GM19395 (cell line): ENCODE measurements around the gene NUP160.
"Not testable (repeated sequence)": the region's sequence is repeated elsewhere in the genome, so short reads cannot be mapped to it uniquely, and the experiment has no call there.

Experiments used
- ATAC-seq: cut with Tn5 transposase; IDR thresholded peaks from one replicate; pipeline ENCODE4 v1.9.1; 2021; ENCODE audit warnings: mild to moderate bottlenecking, moderate library complexity; ENCODE audit not compliant: unreplicated experiment

Gene NUP160

GRCh38 chr11:47791774-47792430 is 56.2 kb downstream of the NUP160 start:
- no peak for ATAC-seq

DNA sequence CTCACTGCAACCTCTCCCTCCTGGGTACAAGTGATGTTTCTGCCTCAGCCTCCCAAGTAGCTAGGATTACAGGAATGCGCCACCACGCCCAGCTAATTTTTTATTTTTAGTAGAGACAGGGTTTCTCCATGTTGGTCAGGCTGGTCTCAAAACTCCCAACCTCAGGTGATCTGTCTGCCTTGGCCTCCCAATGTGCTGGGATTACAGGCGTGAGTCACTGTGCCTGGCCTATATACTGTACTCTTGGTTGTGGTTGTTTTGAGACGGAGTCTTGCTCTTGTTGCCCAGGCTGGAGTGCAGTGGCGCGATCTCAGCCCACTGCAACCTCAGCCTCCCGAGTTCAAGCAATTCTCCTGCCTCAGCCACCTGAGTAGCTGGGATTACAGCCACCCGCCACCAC is 58.1 kb downstream of the NUP160 start:
- not testable (repeated sequence) for ATAC-seq

DNA sequence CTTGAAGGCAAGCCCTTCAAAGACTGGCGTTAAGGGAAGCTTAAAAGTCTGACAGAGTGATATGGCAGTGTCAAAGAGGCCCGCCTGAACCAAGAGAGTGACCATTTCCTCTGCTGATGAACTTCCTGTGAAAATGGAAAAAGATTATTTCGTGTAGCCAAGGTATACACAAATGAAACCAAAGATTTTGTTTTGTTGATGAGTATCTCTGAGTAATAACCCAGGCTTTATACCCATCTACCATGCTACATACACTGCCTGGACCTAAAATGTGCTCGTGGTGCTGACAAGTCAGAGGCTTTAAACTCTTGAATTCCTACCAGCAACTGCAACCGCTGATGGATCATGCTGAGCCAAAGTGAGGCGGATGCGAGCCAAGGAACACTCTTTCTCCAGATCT is 60.0 kb downstream of the NUP160 start:
- ATAC-seq: no peak

- ATAC-seq: no peak
These were observed 61.8 kb downstream of the NUP160 start for GRCh38 chr11:47786373-47786772.

DNA sequence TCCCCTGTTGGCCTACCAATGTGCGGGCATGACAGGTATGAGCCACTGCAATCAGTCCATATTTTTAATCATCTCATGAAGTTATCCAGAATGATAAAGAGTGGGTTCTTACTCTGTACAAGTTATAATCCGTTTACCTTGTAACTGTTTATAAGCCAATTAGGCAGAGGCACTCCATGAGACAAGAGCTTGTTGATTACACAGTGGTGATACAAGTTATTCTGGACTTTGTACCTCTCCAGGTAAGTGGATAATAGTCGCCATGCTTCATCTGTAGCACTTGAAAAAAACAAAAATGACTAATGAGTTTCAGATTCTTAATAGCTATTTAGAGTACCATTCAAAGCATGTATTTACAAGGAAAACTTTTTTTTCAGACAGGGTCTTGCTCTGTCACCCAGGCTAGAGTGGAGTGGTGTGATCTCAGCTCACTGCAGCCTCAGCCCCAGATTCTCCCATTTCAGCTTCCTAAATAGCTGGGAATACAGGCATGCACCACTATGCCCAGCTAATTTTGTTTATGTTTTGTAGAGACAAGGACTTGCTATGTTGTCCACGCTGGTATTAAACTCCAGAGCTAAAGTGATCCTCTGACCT is 63.3 kb downstream of the NUP160 start:
- no peak for ATAC-seq

GRCh38 chr11:47783087-47783610 is 65.0 kb downstream of the NUP160 start:
- ATAC-seq: no peak

DNA sequence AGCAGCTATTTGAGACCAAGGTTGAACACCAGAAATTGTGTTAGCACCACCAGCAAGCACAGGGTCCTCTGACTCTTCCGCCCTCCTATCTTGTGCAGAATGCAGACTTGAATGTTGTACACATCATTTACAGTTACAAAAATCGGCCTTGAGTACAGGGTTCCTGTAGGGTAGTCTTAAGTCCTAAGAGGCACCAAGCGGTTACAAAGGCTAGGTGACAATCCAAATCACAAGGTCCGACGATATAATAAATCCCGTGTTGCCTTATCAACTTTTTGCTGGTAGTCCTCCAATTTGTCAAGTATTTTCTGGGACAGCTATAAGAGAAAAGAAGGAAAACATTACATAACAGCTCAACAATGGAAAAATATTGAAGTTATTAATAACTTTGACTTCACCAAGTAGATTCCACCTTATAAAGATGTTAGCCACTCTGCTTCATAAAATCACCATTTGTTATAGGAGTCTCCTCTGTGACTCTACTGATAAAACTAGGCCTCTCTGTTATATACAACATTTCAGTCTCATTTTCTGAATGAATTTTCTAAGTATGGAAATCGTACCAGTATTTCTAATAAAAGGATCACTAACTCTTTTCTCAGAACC is 69.2 kb downstream of the NUP160 start:
- no peak for ATAC-seq

DNA sequence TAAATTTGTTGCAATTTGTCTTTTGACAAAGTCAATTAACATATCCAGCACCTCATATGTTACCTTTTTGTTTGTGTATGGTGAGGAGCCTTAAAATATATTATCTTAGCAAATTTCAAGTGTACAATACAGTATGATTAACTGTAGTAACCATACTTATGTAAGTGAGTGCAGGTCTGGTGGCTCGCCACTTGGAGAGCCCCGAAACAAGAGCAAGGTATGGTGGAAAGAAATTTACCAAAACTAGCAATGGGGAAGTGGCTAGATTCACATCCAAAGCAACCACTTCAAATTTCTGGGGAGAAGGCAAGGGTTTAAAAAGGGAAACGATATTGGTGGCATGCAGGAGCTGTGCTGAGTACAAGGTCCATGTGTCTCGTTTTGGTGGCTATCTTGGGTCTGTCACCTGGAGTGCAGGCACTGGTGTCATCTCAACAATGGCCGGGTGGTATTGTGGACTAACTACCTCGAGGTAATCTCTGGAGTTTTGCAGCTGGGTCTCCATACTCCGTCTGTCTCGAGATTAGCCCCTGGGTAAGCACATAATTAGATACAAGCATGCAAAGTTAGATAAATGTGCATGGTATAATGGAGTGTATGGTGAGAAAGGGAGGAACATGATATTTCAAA is 72.8 kb downstream of the NUP160 start:
- ATAC-seq: no peak

DNA sequence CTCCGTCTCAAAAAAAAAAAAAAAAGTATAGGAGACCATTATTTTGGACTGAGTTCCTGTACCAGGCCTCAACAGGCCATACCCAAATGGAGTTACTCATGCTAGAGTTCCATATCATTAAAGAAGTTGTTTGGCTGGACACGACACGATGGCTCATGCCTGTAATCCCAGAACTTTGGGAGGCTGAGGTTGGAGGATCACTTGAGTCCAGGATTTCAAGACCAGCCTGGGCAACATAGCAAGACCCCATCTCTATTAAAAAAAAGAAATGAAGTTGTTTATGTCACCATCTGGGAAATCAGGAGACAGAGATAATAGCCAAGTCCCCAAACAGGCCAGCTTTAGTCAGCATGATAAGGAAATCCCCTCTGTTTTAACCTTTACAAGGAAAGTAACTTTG is 74.3 kb downstream of the NUP160 start:
- no peak for ATAC-seq

- not testable (repeated sequence) for ATAC-seq
These were observed 78.6 kb downstream of the NUP160 start for GRCh38 chr11:47769556-47769955.

DNA sequence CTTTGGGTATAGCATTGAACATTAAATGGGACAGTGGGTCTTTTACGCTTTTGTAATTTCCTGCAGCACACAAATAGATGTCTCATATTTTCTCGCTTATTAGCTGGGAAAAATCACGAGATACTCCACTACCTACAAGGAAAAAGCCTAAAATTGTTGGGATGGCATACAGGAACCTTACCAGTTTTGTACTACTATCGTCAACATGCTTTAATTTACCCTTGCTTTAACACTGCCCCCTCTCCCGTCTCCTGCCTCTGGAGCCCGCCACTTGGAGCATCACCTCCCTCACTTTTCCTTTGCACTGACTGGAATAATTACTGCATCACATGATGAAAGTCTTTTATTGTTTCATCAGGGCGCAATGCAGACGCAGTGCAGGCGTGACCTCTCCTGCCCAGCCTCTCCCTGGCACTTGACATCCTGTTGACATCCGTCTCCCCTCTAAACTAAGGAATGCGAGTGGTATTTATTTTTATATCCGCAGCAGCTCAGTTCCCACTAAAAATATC is 80.0 kb downstream of the NUP160 start:
- ATAC-seq: no peak

- peak; percentile 42 for ATAC-seq
These were observed 81.5 kb downstream of the NUP160 start for GRCh38 chr11:47766509-47767227.

GRCh38 chr11:47765086-47765485 is 83.1 kb downstream of the NUP160 start:
- no peak for ATAC-seq

GRCh38 chr11:47759291-47759690 is 88.9 kb downstream of the NUP160 start:
- not testable (repeated sequence) for ATAC-seq

DNA sequence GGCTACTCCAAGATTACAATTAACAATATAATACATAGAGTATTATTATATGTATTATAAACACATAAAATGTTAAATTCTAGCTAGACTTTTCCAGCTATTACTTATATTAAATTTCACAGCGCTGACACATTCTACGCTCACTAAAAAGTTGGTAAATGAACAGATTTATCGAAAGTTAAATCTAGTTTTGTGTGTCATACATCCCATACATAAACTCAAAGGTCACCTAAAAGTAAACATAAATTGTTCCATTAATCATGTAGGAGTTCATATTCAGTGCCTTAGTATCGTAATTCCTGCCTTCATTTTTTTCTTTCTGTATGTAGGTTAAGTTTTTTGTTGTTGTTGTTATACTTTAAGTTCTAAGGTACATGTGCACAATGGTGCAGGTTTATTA is 91.9 kb downstream of the NUP160 start:
- ATAC-seq: no peak

DNA sequence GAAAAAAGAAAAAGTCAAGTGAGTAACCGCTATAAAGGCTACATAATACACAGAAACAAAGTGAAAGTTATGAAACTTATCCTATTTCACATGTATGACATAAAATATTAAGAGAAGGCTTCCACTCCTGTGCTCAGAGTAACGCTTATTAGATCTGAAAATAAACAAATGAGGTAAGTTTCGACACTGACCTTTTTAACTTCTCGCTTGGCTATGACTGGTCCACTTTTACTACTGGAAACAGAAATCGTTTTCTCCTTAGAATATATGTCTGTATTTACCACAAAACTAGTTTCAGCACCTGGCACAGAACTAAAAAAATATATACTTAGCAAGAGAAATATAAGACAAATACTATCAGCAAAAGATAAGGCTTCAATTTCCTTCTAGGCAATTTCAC is 97.4 kb downstream of the NUP160 start:
- ATAC-seq: no peak

DNA sequence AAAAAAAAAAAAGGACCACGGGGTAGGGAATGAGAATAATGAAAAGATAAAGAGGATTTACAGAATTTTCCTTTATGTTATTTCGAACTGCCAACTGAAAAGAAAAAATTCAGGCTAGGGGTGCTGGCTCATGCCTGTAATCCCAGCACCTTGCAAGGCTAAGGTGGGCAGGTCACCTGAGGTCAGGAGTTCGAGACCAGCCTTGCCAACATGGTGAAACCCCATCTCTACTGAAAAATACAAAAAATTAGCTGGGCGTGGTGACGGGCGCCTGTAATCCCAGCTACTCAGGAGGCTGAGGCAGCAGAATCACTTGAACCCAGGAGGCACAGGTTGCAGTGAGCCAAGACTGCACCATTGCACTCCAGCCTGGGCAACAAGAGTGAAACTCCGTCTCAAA is 105.7 kb downstream of the NUP160 start:
- ATAC-seq: not testable (repeated sequence)

DNA sequence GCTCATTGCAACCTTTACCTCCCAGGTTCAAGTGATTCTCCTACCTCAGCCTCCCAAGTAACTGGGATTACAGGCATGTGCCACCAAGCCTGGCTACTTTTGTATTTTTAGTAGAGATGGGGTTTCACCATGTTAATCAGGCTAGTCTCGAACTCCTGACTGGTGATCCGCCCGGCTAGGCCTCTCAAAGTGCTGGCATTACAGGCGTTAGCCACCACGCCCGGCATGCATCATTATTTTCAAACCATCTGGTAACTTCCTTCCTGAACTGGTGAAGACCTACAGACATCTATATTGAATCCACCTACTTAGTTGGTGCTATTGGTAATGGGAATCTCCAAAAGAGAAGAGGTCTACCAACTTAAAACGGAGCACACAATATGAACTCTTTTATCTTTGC is 110.3 kb downstream of the NUP160 start:
- not testable (repeated sequence) for ATAC-seq

GRCh38 chr11:47732271-47732670 is 115.9 kb downstream of the NUP160 start:
- ATAC-seq: no peak

GRCh38 chr11:47731475-47731874 is 116.7 kb downstream of the NUP160 start:
- ATAC-seq: no peak
